ENCODE data around the gene VEGFA.

The VEGFA gene

GRCh38 chr6:43769526-43770371 lies at the start of gene VEGFA:
VEGFA (plus strand) TSS chr6:43770211.
- peak; percentile 73 for DNase-seq

GRCh38 chr6:43720999-43721398 lies 49.0 kb upstream of the VEGFA start:
- DNase-seq, result no peak

GRCh38 chr6:43722920-43723545 lies 47.0 kb upstream of the VEGFA start:
- no peak for DNase-seq

DNA sequence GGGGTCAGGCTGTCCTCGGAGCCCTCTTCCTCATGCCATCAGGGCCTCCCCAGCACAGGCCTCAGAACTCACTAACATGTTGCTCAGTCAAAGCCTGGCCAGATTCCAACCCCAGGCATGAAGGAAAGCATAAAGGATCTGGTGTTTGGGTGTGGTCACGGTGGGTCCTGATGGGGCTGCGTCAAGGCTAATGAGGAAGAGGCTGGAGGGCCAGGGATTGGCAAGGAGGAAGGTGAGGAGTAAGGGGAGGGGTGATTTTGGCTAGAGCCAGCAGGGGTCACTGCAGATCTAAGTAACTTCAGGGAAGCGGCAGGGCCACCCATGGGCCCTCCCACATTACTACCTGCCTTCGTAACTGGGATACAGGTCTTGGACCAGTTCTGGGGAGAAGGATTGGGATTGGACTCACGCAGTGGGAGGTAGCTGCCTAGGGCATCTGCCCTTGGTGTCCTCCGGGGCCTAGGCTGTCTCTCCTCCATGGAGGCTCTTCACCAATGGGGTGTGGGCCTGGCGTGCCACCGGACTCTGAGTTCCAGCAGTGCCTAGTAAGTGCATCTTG lies 46.2 kb upstream of the VEGFA start:
- peak; percentile 20 for DNase-seq

DNA sequence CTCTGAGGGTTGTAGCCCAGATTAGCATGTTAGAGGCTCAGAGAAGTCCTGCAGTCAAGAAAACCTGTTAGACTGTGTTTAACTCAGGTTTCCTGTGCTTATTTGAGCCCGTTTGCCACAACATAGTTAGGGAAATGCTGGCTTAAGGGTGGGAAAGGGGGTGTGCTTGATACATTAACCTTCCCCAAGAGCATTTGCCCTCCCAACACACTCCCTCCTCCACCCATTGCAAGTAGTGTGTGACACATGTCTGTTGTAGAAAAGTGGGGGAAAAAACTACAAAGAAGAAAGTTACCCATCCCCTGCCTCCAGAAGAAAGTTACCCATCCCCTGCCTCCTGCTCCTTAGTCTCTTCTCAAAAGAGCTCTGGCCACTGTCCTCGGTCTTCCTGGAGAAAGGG lies 45.7 kb upstream of the VEGFA start:
- DNase-seq, result no peak

GRCh38 chr6:43724914-43725642 lies 44.9 kb upstream of the VEGFA start:
- DNase-seq, result peak; percentile 85

- no peak for DNase-seq
Measured at GRCh38 chr6:43725643-43726580, 44.1 kb upstream of the VEGFA start.

- no peak for DNase-seq
Measured at GRCh38 chr6:43727634-43728033, 42.4 kb upstream of the VEGFA start.

DNA sequence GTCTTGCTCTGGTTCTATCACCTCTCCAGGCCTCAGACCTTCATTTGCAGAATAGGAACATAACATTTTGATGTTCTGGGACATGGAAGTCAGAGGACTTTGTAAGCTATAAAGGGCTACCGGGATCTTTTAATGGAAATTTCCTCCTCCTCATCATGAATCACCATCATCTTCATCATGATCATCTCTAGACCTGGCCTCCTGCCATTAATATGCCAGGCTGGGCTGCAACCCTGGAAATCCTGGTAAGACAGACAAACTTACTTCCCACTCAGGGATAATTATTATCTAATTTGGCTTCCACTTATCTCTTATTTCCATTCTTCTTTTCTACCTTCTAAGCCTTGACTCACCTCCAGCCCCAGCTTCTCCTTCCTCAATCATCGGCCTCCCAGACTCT lies 41.4 kb upstream of the VEGFA start:
- no peak for DNase-seq

- DNase-seq, result no peak
Measured at GRCh38 chr6:43729537-43729936, 40.5 kb upstream of the VEGFA start.

- DNase-seq, result no peak
Measured at GRCh38 chr6:43730634-43731033, 39.4 kb upstream of the VEGFA start.

DNA sequence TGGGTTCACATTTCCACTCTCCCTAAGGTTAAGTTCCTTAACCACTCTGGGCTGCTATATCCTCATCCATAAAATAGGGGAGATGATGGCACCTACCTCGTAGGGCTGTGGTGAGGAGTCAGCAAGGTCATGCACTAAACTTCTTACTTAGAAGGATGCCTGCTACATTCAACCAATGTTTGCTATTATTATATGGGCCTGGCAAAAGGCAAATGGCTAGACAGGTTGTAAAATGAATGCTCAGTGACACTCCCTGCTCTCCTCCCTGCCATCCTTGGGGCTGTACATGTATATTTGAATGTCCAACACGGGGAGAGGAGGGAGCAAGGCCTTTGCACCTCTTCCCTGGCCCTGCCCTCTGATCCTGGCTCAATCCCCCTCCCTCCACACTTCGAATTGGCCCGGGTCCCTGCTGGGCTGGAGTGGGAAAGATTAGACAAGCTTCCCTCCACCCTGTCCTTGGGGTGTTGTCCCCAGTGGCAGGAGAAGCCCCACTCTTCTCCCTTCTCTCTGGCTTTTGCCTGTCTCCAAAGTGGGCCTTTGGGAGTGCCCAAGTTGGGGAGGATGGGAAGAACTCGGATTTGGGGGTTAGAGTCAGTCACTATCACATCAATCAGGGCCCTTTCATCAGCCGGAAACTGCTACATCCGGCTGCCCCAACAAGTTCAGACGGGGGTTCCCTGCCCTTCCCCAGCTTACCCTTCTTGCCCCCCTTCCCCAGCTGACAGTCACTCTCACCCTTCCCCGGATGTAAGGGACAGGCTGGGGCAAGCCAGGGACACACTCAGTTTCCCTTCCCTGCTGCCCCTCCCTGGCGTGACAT lies 36.3 kb upstream of the VEGFA start:
- DNase-seq, result no peak

DNA sequence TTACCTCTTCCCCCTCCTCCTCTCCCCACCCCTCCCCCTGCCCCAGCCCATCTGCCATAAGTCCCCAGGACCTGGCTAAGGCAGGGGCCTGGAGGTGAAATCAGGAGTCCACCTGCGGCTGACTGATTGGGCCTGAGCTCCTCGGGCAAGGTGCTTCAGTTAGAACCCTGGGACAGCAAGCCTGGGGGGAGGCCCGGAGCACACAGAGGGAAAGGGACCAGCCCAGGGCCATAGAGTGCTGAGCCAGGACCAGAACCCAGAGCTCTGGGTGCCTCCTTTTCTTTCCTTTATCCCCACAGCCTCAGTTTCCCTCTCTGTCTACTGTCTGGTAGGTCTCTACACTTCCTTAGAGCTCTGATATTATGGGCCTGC lies 35.7 kb upstream of the VEGFA start:
- no peak for DNase-seq

- DNase-seq, result no peak
Measured at GRCh38 chr6:43735642-43736199, 34.3 kb upstream of the VEGFA start.

DNA sequence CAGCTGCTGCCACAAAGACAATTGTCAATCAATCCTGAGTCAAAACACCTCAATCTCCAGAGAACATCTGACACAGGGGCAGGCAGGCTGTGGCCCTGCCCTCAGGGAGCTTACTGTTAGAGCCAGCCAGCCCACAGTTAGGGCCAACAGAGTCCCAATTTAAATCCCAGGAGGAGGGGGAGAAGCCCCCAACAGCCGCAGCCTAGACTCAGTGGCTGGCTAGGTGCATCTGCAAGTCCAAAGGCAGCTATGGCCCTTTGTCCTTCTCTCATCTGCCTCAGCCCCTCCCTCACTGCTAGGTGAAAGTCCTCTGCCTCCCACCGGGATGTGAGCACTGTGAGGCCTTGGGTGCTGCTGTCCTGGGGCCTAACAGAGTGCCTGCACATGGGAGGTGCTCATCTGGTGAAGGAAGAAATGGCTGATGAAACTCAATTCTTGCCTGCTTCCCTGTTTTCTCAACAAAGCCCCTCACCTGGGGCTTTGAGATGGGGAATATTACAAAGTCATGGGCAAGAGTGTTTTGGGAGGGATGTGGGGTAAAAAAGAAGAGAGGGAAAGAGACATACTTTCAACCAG lies 33.7 kb upstream of the VEGFA start:
- no peak for DNase-seq

DNA sequence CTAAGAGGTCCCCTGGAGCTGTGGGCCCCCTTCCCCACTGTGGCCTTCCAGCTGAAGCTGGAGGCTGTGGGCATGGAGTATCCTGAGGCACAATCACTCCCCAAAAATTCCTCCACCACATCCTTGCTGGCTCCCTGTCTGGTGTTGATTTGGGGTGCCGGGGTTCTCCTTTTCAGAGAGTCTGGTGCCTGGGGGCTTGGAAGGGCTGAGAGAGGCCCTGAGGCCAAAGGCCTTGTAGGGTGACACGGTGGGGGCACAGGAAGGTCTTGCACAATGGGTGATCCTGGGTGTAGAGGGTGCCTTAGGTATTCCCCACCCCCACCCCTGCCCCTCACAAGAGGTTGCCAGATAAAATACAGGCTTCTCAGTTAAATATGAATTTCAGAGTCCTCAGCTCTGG lies 33.2 kb upstream of the VEGFA start:
- no peak for DNase-seq

DNA sequence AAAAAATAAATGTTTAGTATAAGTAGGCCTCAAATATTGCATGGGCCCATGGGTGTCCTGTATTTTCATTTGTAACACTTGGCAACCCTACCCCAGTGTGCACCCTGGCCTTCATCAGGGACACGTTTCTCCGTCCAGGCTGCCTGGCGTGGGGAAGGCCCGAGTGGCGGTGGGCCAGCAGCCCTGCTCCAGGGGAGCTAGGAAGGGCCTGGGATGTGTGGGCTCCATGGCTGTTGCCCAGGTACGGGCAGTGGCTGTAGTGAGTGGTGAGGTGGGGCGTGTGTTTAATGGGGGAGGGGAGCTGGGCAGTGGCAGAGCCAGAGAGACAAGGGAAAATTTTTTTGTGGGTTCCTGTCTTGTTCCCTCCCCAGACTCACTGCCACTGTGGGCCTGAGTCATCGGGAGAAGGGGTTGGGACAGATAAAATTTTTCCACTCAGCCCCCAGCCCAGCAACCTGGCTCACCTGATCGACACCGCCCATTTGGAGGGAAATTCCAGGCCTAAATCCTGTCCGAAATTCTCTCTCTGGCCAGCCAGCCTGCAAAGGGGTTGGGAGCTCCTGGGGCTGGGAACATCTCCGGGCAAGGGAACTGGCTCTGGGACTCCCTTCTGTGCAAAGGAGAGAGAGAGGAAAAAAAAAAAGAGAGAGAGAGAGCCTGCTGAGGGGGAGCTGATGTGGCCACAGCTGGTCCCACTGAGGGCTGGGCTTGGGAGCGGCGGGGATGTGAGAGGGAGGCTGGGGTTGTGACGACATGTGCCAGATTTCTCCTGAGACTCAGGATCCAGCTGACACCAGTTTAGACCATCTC lies 32.5 kb upstream of the VEGFA start:
- no peak for DNase-seq

DNA sequence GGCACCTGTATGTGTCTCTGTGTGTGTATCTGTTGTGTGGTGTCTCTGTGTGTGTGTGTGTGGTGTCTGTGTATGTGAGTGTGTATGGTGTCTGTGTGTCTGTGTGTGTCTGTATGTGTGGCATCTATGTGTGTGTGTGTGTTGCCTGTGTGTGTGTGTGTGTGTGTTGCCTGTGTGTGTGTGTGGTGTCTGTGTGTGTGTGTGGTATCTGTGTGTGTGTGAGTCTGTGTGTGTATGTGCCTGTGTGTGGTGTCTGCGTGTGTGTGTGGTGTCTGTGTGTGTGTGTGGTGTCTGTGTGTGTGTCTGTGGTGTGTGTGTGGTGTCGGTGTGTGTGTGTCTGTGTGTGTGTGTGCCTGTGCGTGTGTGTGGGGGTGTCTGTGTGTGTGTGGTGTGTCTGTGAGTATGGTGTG lies 31.7 kb upstream of the VEGFA start:
- DNase-seq, result no peak

DNA sequence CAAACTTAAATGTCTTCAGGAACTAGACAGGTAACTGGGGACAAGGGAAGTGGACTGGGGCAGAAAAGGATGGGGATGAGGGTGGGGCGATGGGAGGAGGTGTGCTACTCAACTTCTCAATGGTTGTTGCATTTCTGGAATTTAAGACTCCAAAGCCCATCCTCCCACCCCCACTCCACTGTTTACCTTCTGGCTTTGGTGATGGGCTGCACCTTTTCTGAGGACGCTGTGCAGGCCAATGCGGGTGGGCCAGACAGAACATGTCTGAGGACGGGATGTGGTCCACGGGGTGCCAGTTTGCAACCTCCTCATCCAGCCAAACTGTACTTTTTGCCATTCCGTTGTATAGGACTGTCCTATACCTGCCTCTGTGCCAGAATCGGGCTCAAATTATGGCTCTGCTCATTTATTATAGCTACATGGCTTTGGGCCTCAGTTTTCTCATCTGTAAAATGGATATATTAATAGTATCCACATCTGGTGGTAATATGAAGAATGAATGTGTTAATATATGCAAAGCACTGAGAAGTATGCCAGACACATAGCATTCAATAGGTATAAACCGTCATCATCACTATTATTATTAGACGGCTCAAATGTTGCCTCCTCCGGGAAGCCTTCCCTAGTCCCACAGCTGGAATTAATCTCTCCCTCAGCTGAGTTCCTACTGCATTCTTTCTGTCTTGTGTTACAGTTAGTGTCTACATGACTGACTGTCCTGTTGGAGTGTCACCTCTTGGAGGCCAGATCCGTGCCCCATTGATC lies 31.0 kb upstream of the VEGFA start:
- DNase-seq, result no peak
